Uterus (tissue), 4 donors: Measurements from ENCODE around the gene MARK2. TPM values are rescaled to one million over a fixed set of nuclear protein-coding genes. Genes with fewer than 3 reads are reported as not detected.

Source experiments
- DNase-seq, 2 donors: peaks; one replicate each; pipeline ENCODE4 v3.0.0-alpha.2; 2019 to 2020
- H3K27ac ChIP-seq, 2 donors: fragments of 200-600 bp; sonication (generic); 1 replicate in 1 of 2; 2 replicates in 1 of 2; pipeline ENCODE4 v1.5.1; 2016 to 2018
- H3K27me3 ChIP-seq, 2 donors: fragments of 200-600 bp; sonication (generic); one replicate each; pipeline ENCODE4 v1.5.1; 2018 to 2019; ENCODE audit warnings: control low read depth in 1 of 2
- H3K36me3 ChIP-seq, 2 donors: fragments of 200-600 bp; sonication (generic); one replicate each; pipeline ENCODE4 v1.5.1; 2019; ENCODE audit warnings: control low read depth in 1 of 2
- H3K4me1 ChIP-seq, 2 donors: fragments of 200-600 bp; sonication (generic); one replicate each; pipeline ENCODE4 v1.5.1; 2018 to 2019; ENCODE audit warnings: control low read depth in 1 of 2
- H3K4me3 ChIP-seq, 2 donors: fragments of 200-600 bp; sonication (generic); 1 replicate in 1 of 2; 2 replicates in 1 of 2; pipeline ENCODE4 v1.5.1; 2018 to 2019; ENCODE audit warnings: mild to moderate bottlenecking in 1 of 2
- H3K9me3 ChIP-seq, 2 donors: fragments of 200-600 bp; sonication (generic); one replicate each; pipeline ENCODE4 v1.5.1; 2019; ENCODE audit warnings: control low read depth in 1 of 2
- POLR2A ChIP-seq, 2 donors: fragments of 450-650 bp; IDR thresholded peaks; one replicate each; pipeline ENCODE4 v1.6.1; 2016; ENCODE audit warnings: antibody characterized with exemption in 2 of 2, mild to moderate bottlenecking in 1 of 2, moderate library complexity in 1 of 2
- intact Hi-C: fragments of 100-400 bp; cut with DNase I; formaldehyde crosslinking; loops from one replicate; pipeline ENCODE4 v1.15.1; 2023; ENCODE audit warnings: low total_unique reads
- total RNA-seq, 4 donors: library from RNA; depleted of rRNA in 3 of 4; stranded (reverse); fragments of >200 nt in 3 of 4; gene quantifications; one replicate each; pipeline versions ENCODE4 v1.1.0 to v1.2.4, GENCODE V29; 2014 to 2023
- TF ChIP-seq, protein P1 (sequence below), 4 experiments: fragments of 200-600 bp in 2 of 4; fragments of 450-650 bp in 2 of 4; sonication (generic) in 2 of 4; IDR thresholded peaks; one replicate each; pipeline ENCODE4 v1.5.1; 2016 to 2019; ENCODE audit warnings: antibody characterized with exemption in 4 of 4, mild to moderate bottlenecking in 2 of 4, moderate library complexity in 1 of 4
- donor health status: DM: yes; HTN: yes; CAD: no.

The MARK2 gene
- total RNA-seq, 4 donors from 2014 or later: 6.9 to 36.5 (median 17.7) TPM

DNA sequence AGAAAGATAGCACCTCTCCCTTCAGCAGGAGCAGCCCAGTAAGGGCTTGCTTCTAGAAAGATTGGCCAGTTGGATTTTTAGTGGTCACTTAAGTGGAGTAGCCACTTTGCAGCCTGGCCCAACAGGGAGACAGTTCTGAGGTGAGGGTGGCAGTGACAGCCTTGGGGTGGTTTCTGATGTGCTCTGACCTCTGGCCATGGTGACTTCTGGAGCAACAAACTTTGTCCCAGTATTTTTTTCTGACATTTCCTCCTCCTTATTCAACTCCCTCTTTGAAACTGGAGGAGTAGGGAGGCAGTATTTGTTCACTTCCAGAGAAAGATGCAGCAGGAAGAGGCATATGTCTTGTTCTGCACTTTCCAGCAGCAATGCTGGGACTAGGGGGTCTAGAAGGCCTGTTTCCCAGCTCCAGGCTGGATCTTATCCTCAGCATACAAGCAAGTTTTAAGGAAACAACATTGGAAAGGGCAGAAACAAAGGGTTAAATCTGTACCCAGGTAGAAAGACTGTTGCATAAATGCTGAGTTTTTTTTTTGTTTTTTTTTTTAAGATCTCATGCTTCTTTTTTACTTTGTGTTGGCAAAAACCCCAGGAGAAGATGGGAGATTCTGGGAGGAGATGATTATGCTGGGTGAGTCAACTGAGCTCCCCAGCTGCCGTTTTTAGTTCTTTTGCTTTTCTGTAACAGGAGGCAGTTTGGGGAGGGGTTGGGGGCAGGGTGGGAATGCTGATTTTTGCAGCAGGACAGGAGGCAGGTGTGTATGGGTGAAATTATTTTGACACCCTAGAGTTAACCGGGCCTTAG, 40.9 kb downstream of the MARK2 start:
- H3K4me3 ChIP-seq: no peak overlapping the region
- intact Hi-C loops: no loop called here
- H3K27me3 ChIP-seq: no peaks in the 10 kb centered on the region
- no peaks in the 10 kb centered on the region for H3K9me3 ChIP-seq
- H3K36me3 ChIP-seq: no peaks in the 10 kb centered on the region
- peaks cover 0 to 5% of the 10 kb centered on the region in 2 donors for H3K4me1 ChIP-seq
- TF ChIP-seq POLR2A (IDR thresholded peaks at IDR 0.05): no peak
- TF ChIP-seq, protein P1, sequence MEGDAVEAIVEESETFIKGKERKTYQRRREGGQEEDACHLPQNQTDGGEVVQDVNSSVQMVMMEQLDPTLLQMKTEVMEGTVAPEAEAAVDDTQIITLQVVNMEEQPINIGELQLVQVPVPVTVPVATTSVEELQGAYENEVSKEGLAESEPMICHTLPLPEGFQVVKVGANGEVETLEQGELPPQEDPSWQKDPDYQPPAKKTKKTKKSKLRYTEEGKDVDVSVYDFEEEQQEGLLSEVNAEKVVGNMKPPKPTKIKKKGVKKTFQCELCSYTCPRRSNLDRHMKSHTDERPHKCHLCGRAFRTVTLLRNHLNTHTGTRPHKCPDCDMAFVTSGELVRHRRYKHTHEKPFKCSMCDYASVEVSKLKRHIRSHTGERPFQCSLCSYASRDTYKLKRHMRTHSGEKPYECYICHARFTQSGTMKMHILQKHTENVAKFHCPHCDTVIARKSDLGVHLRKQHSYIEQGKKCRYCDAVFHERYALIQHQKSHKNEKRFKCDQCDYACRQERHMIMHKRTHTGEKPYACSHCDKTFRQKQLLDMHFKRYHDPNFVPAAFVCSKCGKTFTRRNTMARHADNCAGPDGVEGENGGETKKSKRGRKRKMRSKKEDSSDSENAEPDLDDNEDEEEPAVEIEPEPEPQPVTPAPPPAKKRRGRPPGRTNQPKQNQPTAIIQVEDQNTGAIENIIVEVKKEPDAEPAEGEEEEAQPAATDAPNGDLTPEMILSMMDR (IDR thresholded peaks at IDR 0.05): no peak
- peak overlapping the region; percentile 22 to 57 for H3K27ac ChIP-seq
- no peak for DNase-seq

DNA sequence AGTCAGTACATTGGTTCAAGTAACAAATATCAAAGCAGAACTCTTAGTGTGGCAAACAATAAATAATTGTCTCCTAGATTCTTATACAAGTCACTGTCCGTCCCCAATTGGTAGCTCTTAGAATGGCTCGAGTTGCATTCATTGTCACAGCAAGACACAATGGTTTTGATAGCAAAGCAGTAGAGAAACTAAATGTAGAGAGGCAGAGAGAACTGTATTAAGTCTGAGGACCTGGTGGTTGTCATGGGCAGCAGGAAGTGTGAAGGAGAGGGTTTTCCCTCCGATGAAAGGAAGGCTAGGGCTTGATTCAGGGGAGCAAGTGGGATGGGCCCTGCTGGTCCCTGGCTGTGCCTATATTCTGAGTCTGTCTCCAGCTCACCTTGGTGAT, 41.5 kb downstream of the MARK2 start:
- intact Hi-C loops: no loop called here
- TF ChIP-seq, protein P1 (IDR thresholded peaks at IDR 0.05): no peak
- no peak for TF ChIP-seq POLR2A (IDR thresholded peaks at IDR 0.05)
- H3K9me3 ChIP-seq: no peaks in the 10 kb centered on the region
- no peak for DNase-seq
- H3K27ac ChIP-seq: peak overlapping the region in 1 of 2 donors; percentile 57
- no peaks in the 10 kb centered on the region for H3K27me3 ChIP-seq
- peaks cover 0 to 5% of the 10 kb centered on the region in 2 donors for H3K4me1 ChIP-seq
- H3K36me3 ChIP-seq: no peaks in the 10 kb centered on the region
- no peak overlapping the region for H3K4me3 ChIP-seq

DNA sequence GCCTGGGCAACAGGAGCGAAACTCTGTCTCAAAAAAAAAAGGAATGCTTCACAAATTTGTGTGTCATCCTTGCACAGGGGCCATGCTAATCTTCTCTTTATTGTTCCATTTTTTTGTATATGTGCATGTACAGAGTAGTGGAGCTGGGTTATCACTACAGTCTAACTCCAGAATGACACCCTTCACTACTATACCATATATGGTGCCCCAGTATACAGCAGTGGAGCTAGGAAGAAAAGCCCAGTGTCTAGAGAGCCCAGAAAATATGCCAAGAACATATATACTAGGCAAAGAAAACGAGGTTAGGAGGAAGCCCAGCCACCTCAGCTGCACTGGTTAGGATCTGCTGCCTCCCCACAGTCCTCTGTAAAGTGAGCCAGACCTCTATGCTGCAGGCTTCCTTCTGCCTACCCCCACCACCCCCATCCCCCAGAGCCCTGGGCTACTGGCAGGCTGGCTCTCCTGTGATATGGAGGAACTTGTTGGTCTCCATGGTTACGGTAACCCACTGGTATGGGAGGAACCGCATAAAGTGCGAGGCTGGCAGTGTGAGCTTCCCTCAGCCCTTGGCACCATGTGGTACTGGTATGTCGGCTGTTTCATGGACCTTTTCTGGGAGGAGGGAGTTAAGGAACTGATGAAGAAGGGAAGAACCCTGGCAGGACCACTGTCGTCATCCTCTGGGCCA, 43.8 kb downstream of the MARK2 start:
- no peak for DNase-seq
- Histone ChIP-seq H3K4me3 (no peak overlapping the region), H3K9me3 (no peaks in the 10 kb centered on the region), H3K4me1 (peaks cover 5 to 6% of the 10 kb centered on the region in 2 donors), H3K27me3 (no peaks in the 10 kb centered on the region), H3K36me3 (no peaks in the 10 kb centered on the region), H3K27ac (no peak overlapping the region)
- intact Hi-C loops: no loop called here
- TF ChIP-seq, protein P1 (IDR thresholded peaks at IDR 0.05): no peak
- TF ChIP-seq POLR2A (IDR thresholded peaks at IDR 0.05): no peak

DNA sequence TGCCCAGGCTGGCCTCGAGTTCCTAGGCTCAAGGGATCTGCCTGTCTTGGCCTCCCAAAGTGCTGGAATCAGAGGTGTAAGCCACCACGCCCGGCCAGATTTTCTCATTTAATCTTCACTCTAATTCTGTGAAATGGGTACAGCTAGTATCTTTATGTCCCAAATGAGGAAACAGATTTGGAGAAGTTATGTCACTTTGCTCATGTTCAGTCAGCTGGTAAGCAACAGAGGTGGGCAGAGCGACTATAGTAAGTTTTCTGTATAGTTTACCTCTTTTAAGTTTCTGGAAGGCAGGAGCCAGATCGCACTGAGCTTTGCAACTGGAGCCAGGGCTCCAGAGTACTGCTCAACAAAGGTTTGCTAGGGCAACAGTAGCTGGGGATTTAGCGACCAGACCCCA, 44.9 kb downstream of the MARK2 start:
- no peak for DNase-seq
- no peak for TF ChIP-seq POLR2A (IDR thresholded peaks at IDR 0.05)
- TF ChIP-seq, protein P1 (IDR thresholded peaks at IDR 0.05): no peak
- H3K9me3 ChIP-seq: no peaks in the 10 kb centered on the region
- peaks cover 8 to 13% of the 10 kb centered on the region in 2 donors for H3K4me1 ChIP-seq
- intact Hi-C loops: no loop called here
- no peak overlapping the region for H3K27ac ChIP-seq
- no peaks in the 10 kb centered on the region for H3K27me3 ChIP-seq
- H3K36me3 ChIP-seq: no peaks in the 10 kb centered on the region
- no peak overlapping the region for H3K4me3 ChIP-seq
